Measurements from ENCODE around the gene L3MBTL1.
"Not testable (repeated sequence)": the region's sequence is repeated elsewhere in the genome, so short reads cannot be mapped to it uniquely, and the experiment has no call there.

L3MBTL1 gene

GRCh38 chr20:43507150-43508080 is at the start of gene L3MBTL1:
TSS of gene L3MBTL1 (plus strand) at chr20:43507697. CDS start at chr20:43513504, 5,807 bp downstream.
- no peak for DNase-seq

- no peak for DNase-seq
These were observed 49.0 kb upstream of the L3MBTL1 start for GRCh38 chr20:43458422-43458924.

- no peak for DNase-seq
These were observed 48.2 kb upstream of the L3MBTL1 start for GRCh38 chr20:43459022-43459942.

- no peak for DNase-seq
These were observed 47.2 kb upstream of the L3MBTL1 start for GRCh38 chr20:43460172-43460829.

- DNase-seq, result no peak
These were observed 46.7 kb upstream of the L3MBTL1 start for GRCh38 chr20:43460830-43461200.

GRCh38 chr20:43461894-43462659 is 45.4 kb upstream of the L3MBTL1 start:
- DNase-seq, result no peak

- no peak for DNase-seq
These were observed 44.6 kb upstream of the L3MBTL1 start for GRCh38 chr20:43462660-43463526.

- DNase-seq, result no peak
These were observed 43.8 kb upstream of the L3MBTL1 start for GRCh38 chr20:43463527-43464218.

- DNase-seq, result no peak
These were observed 43.2 kb upstream of the L3MBTL1 start for GRCh38 chr20:43464219-43464790.

- no peak for DNase-seq
These were observed 41.9 kb upstream of the L3MBTL1 start for GRCh38 chr20:43465625-43465943.

GRCh38 chr20:43467589-43467988 is 39.9 kb upstream of the L3MBTL1 start:
- no peak for DNase-seq

GRCh38 chr20:43472671-43473380 is 34.7 kb upstream of the L3MBTL1 start:
- DNase-seq, result no peak

- no peak for DNase-seq
These were observed 34.2 kb upstream of the L3MBTL1 start for GRCh38 chr20:43473381-43473704.

- no peak for DNase-seq
These were observed 30.3 kb upstream of the L3MBTL1 start for GRCh38 chr20:43477193-43477592.

GRCh38 chr20:43477619-43478018 is 29.9 kb upstream of the L3MBTL1 start:
- DNase-seq, result no peak

GRCh38 chr20:43490038-43490437 is 17.5 kb upstream of the L3MBTL1 start:
- no peak for DNase-seq

GRCh38 chr20:43492101-43492500 is 15.4 kb upstream of the L3MBTL1 start:
- no peak for DNase-seq

- no peak for DNase-seq
These were observed 12.1 kb upstream of the L3MBTL1 start for GRCh38 chr20:43495388-43495787.

GRCh38 chr20:43502021-43502420 is 5.5 kb upstream of the L3MBTL1 start:
- not testable (repeated sequence) for DNase-seq

- no peak for DNase-seq
These were observed 1.3 kb upstream of the L3MBTL1 start for GRCh38 chr20:43506238-43506637.

Measured in NCI-H2081 treated with DMSO at 0.1 percent for 48 hours (cell line).